Fibroblast of skin of left quadriceps (primary cell): ENCODE measurements around the gene ODAD3.
"Not testable (repeated sequence)": the region's sequence is repeated elsewhere in the genome, so short reads cannot be mapped to it uniquely, and the experiment has no call there.

Experiments used
- DNase-seq, 2 experiments: peaks; one replicate each; pipeline ENCODE4 v3.0.0-alpha.2; 2013; ENCODE audit warnings: low read depth in 2 of 2

The ODAD3 gene

GRCh38 chr19:11405846-11406643, 28.9 kb downstream of the ODAD3 start:
- no peak for DNase-seq

GRCh38 chr19:11404588-11405222, 30.2 kb downstream of the ODAD3 start:
- no peak for DNase-seq

GRCh38 chr19:11401808-11402543, 32.9 kb downstream of the ODAD3 start:
- DNase-seq: no peak

GRCh38 chr19:11400798-11401197, 34.1 kb downstream of the ODAD3 start:
- no peak for DNase-seq

GRCh38 chr19:11399667-11400066, 35.3 kb downstream of the ODAD3 start:
- DNase-seq: no peak

- no peak for DNase-seq
These were observed 37.8 kb downstream of the ODAD3 start for GRCh38 chr19:11397089-11397610.

- DNase-seq: no peak
These were observed 43.8 kb downstream of the ODAD3 start for GRCh38 chr19:11390933-11391680.

GRCh38 chr19:11390359-11390758, 44.6 kb downstream of the ODAD3 start:
- no peak for DNase-seq

- DNase-seq: no peak
These were observed 47.5 kb downstream of the ODAD3 start for GRCh38 chr19:11387162-11388034.

- no peak for DNase-seq
These were observed 50.2 kb downstream of the ODAD3 start for GRCh38 chr19:11384778-11385129.

- no peak for DNase-seq
These were observed 51.2 kb downstream of the ODAD3 start for GRCh38 chr19:11383706-11384048.

- DNase-seq: no peak
These were observed 51.8 kb downstream of the ODAD3 start for GRCh38 chr19:11382898-11383705.

- peak; percentile 89 to 90 for DNase-seq
These were observed 54.0 kb downstream of the ODAD3 start for GRCh38 chr19:11380653-11381537.

GRCh38 chr19:11379857-11380350, 55.0 kb downstream of the ODAD3 start:
- no peak for DNase-seq

GRCh38 chr19:11379269-11379845, 55.6 kb downstream of the ODAD3 start:
- not testable (repeated sequence) for DNase-seq

- DNase-seq: no peak
These were observed 56.4 kb downstream of the ODAD3 start for GRCh38 chr19:11378319-11379189.

- DNase-seq: no peak
These were observed 57.2 kb downstream of the ODAD3 start for GRCh38 chr19:11377756-11378155.
